Thoracic aorta (tissue), 2 donors: ENCODE measurements around the gene ANKRD13A. TPM values are rescaled to one million over a fixed set of nuclear protein-coding genes. Genes with fewer than 3 reads are reported as not detected.

Experiments
- ATAC-seq: fragments of 150-250 bp; one replicate; pipeline ENCODE4 v1.8.0; 2017; ENCODE audit warnings: low read depth; ENCODE audit not compliant: insufficient number of reproducible peaks, low FRiP score
- DNase-seq: peaks from one replicate; pipeline ENCODE4 v3.0.0-alpha.2; 2020; ENCODE audit warnings: low spot score
- H3K27ac ChIP-seq, 2 donors: fragments of 200-600 bp; sonication (generic); 1 replicate in 1 of 2; 2 replicates in 1 of 2; pipeline ENCODE4 v1.5.1; 2016; ENCODE audit warnings: mild to moderate bottlenecking in 2 of 2, moderate library complexity in 2 of 2
- H3K27me3 ChIP-seq: fragments of 200-600 bp; sonication (generic); replicated peaks from 2 replicates; pipeline ENCODE4 v1.6.0; 2016; ENCODE audit warnings: mild to moderate bottlenecking; ENCODE audit not compliant: insufficient read depth
- H3K36me3 ChIP-seq: fragments of 200-600 bp; sonication (generic); one replicate; pipeline ENCODE4 v1.5.1; 2016
- H3K4me1 ChIP-seq, 2 donors: fragments of 200-600 bp; sonication (generic); 1 replicate in 1 of 2; 2 replicates in 1 of 2; pipeline versions ENCODE4 v1.5.1 to v1.6.0; 2016; ENCODE audit warnings: low read depth in 2 of 2, mild to moderate bottlenecking in 1 of 2; ENCODE audit not compliant: control insufficient read depth in 1 of 2
- H3K4me3 ChIP-seq: fragments of 200-600 bp; sonication (generic); 2 replicates; pipeline ENCODE4 v1.5.1; 2016; ENCODE audit warnings: mild to moderate bottlenecking
- H3K9me3 ChIP-seq: fragments of 200-600 bp; sonication (generic); 2 replicates; pipeline ENCODE4 v1.5.1; 2016
- total RNA-seq, 2 donors: library from RNA; depleted of rRNA; stranded (reverse); fragments of >200 nt; gene quantifications; one replicate each; pipeline versions ENCODE4 v1.1.0 to v1.2.3, GENCODE V29; 2016
- TF ChIP-seq, protein P1 (sequence below): fragments of 200-600 bp; sonication (generic); IDR thresholded peaks from one replicate; pipeline ENCODE4 v1.5.1; 2019; ENCODE audit warnings: antibody characterized with exemption

ANKRD13A gene
- total RNA-seq, 2 donors from 2014 or later = 69.1 to 83.7 TPM

GRCh38 chr12:110074089-110074488 is 74.9 kb downstream of the ANKRD13A start:
- no peaks in the 10 kb centered on the region for H3K27me3 ChIP-seq
- DNase-seq (no peak), ATAC-seq (no peak)
- H3K4me1 ChIP-seq = peaks cover 0 to 16% of the 10 kb centered on the region in 2 donors
- no peak overlapping the region for H3K27ac ChIP-seq
- H3K36me3 ChIP-seq = no peaks in the 10 kb centered on the region
- H3K9me3 ChIP-seq = no peaks in the 10 kb centered on the region
- H3K4me3 ChIP-seq = no peak overlapping the region
- TF ChIP-seq, protein P1, sequence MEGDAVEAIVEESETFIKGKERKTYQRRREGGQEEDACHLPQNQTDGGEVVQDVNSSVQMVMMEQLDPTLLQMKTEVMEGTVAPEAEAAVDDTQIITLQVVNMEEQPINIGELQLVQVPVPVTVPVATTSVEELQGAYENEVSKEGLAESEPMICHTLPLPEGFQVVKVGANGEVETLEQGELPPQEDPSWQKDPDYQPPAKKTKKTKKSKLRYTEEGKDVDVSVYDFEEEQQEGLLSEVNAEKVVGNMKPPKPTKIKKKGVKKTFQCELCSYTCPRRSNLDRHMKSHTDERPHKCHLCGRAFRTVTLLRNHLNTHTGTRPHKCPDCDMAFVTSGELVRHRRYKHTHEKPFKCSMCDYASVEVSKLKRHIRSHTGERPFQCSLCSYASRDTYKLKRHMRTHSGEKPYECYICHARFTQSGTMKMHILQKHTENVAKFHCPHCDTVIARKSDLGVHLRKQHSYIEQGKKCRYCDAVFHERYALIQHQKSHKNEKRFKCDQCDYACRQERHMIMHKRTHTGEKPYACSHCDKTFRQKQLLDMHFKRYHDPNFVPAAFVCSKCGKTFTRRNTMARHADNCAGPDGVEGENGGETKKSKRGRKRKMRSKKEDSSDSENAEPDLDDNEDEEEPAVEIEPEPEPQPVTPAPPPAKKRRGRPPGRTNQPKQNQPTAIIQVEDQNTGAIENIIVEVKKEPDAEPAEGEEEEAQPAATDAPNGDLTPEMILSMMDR = no peak

- Histone ChIP-seq H3K4me1 (peaks cover 0 to 16% of the 10 kb centered on the region in 2 donors), H3K27me3 (no peaks in the 10 kb centered on the region), H3K27ac (no peak overlapping the region), H3K4me3 (no peak overlapping the region), H3K9me3 (no peaks in the 10 kb centered on the region), H3K36me3 (no peaks in the 10 kb centered on the region)
- TF ChIP-seq, protein P1 = no peak
- no peak for DNase-seq
- ATAC-seq = no peak
Observed at GRCh38 chr12:110075880-110076279, 76.7 kb downstream of the ANKRD13A start.

GRCh38 chr12:110077800-110078199 is 78.6 kb downstream of the ANKRD13A start:
- ATAC-seq = no peak
- Histone ChIP-seq H3K27me3 (no peaks in the 10 kb centered on the region), H3K4me1 (peaks cover 0 to 12% of the 10 kb centered on the region in 2 donors), H3K27ac (no peak overlapping the region), H3K36me3 (no peaks in the 10 kb centered on the region), H3K4me3 (no peak overlapping the region), H3K9me3 (no peaks in the 10 kb centered on the region)
- TF ChIP-seq, protein P1 = no peak
- DNase-seq = no peak

DNA sequence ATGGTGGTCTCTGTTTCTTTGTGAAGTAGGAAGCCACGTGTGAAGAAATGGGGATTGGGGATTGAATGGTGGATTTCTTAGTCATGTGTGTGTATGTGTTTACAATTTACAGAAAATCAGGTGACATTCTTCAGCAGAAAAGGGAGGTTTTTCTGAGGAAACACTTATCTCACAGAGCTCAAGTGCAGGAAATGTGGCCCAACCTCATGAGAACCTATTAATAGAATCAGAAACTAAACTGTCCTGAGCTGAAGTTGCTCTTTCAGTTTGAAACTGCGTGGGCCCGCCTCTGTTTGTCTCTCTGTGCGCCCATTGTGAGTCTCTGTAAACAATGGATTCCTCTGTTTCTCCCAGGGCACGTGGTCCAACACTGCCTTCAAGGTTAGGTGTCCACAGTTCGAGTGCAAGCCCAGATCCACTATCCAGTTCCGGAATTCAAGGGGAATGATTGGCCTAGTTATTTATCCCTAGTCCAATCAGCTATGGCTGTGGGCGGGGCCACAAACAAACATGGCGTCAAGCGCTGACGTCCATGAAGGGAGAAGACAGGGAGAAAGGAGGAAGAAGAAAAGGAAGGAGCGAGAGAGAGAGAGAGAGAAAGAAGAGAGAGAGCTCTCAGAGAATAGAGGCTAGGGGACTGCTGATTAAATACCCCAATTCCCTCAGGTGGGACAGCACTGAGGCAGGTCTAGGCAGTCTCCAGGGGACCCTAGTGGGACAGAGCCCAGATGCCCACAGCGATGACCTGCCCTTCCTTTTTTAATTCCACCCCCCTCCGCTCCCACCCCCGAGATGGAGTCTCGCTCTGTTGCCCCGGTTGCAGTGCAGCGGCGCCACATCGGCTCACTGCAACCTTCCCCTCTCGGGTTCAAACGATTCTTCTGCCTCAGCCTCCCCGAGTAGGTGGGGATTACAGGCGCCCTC is 80.5 kb downstream of the ANKRD13A start:
- H3K27me3 ChIP-seq = no peaks in the 10 kb centered on the region
- no peaks in the 10 kb centered on the region for H3K36me3 ChIP-seq
- H3K4me3 ChIP-seq = peak overlapping the region; percentile 41
- ATAC-seq = no peak
- H3K27ac ChIP-seq = no peak overlapping the region
- TF ChIP-seq, protein P1 = no peak
- H3K9me3 ChIP-seq = no peaks in the 10 kb centered on the region
- no peak for DNase-seq
- no peaks in the 10 kb centered on the region for H3K4me1 ChIP-seq

DNA sequence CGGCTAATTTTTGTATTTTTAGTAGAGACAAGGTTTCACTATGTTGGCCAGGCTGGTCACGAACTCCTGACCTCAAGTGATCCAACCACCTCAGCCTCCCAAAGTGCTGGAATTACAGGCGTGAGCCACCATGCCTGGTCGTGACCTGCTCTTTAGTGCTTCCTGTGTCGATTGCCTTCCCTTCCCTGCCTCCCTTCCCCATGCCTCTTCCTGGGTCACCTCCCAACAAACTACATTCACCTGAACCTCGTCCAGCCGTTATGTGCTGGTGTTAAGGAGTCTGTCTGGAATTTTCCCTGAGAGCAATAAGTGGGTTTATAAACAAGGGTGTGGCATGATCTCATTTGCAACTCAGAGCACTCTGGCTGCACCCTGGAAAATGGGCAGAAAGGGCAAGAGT is 81.2 kb downstream of the ANKRD13A start:
- no peak for ATAC-seq

More for the DNA sequence above, 81.2 kb downstream of the ANKRD13A start:
- Histone ChIP-seq H3K4me3 (no peak overlapping the region), H3K36me3 (no peaks in the 10 kb centered on the region), H3K27ac (no peak overlapping the region), H3K27me3 (no peaks in the 10 kb centered on the region), H3K9me3 (no peaks in the 10 kb centered on the region), H3K4me1 (no peaks in the 10 kb centered on the region)
- TF ChIP-seq, protein P1 = no peak
- no peak for DNase-seq
